Astrocyte of the spinal cord (primary cell): ENCODE measurements around the gene RIMS4.
A peak's percentile ranks its signal among the peaks of the same experiment; 100 is the strongest.

Experiments
- DNase-seq: peaks from one replicate; pipeline ENCODE4 v3.0.0; 2011; ENCODE audit warnings: low read depth, low spot score
- H3K4me3 ChIP-seq: 2 replicates; pipeline ENCODE4 v1.5.1; 2011; ENCODE audit warnings: low read depth, mild to moderate bottlenecking, low read length, moderate library complexity
- CTCF ChIP-seq: IDR thresholded peaks from 2 replicates; pipeline ENCODE4 v1.5.1; 2012; ENCODE audit warnings: low read depth, mild to moderate bottlenecking, low read length, inconsistent platforms
- in situ Hi-C: cut with HindIII; loops from 2 replicates; pipeline ENCODE4 v1.10.0; 2017; ENCODE audit warnings: low sequenced_read_pairs

The RIMS4 gene

GRCh38 chr20:44703183-44703925 lies 107.0 kb downstream of the RIMS4 start:
- in situ Hi-C loops = no loop called here
- H3K4me3 ChIP-seq = no peak overlapping the region
- DNase-seq = no peak
- TF ChIP-seq CTCF = no peak

- TF ChIP-seq CTCF = no peak
- peak; percentile 95 for DNase-seq
- H3K4me3 ChIP-seq = no peak overlapping the region
- in situ Hi-C loops = no loop called here
Observed at GRCh38 chr20:44702776-44703175, 107.6 kb downstream of the RIMS4 start.

- in situ Hi-C loops = no loop called here
- DNase-seq = no peak
- no peak overlapping the region for H3K4me3 ChIP-seq
- TF ChIP-seq CTCF = no peak
Observed at GRCh38 chr20:44701858-44702256, 108.5 kb downstream of the RIMS4 start.
